Endodermal cell (in vitro differentiated cells): Measurements from ENCODE around the gene ACOT2. TPM values are rescaled to one million over a fixed set of nuclear protein-coding genes. Genes with fewer than 3 reads are reported as not detected.
"Not testable (repeated sequence)": the region's sequence is repeated elsewhere in the genome, so short reads cannot be mapped to it uniquely, and the experiment has no call there.

Experiments used
- DNase-seq: peaks from one replicate; pipeline ENCODE4 v3.0.0-alpha.2; 2017
- H3K27ac ChIP-seq: 2 replicates; pipeline ENCODE4 v1.5.1; 2013; ENCODE audit warnings: mild to moderate bottlenecking, low read depth, low read length, moderate library complexity
- H3K27me3 ChIP-seq: 2 replicates; pipeline ENCODE4 v1.6.1; 2013; ENCODE audit warnings: mild to moderate bottlenecking, low read length, moderate library complexity; ENCODE audit not compliant: insufficient read depth, control insufficient read depth, poor library complexity, severe bottlenecking
- H3K36me3 ChIP-seq: 2 replicates; pipeline ENCODE4 v1.7.0; 2013; ENCODE audit warnings: mild to moderate bottlenecking, low read length, moderate library complexity; ENCODE audit not compliant: control insufficient read depth, insufficient read depth
- H3K4me1 ChIP-seq: one replicate; pipeline ENCODE4 v1.7.0; 2013; ENCODE audit warnings: low read length; ENCODE audit not compliant: control insufficient read depth, insufficient read depth
- H3K4me3 ChIP-seq: 2 replicates; pipeline ENCODE4 v1.5.1; 2013; ENCODE audit warnings: mild to moderate bottlenecking, low read length, moderate library complexity
- H3K9ac ChIP-seq: 2 replicates; pipeline ENCODE4 v1.6.1; 2013; ENCODE audit warnings: mild to moderate bottlenecking, low read length, moderate library complexity; ENCODE audit not compliant: poor library complexity, severe bottlenecking; ENCODE audit errors: extremely low read depth
- H3K9me3 ChIP-seq: 2 replicates; pipeline ENCODE4 v1.6.1; 2013; ENCODE audit warnings: mild to moderate bottlenecking, low read length, moderate library complexity; ENCODE audit not compliant: control insufficient read depth
- H3K27ac Mint-ChIP-seq: 2 replicates; pipeline ENCODE4 v1.8.0; 2020; ENCODE audit warnings: mixed read lengths
- H3K27me3 Mint-ChIP-seq: 2 replicates; pipeline ENCODE4 v1.8.0; 2021; ENCODE audit warnings: mild to moderate bottlenecking, mixed read lengths; ENCODE audit not compliant: insufficient read depth
- H3K36me3 Mint-ChIP-seq: 2 replicates; pipeline ENCODE4 v1.8.0; 2020; ENCODE audit warnings: low read depth, mixed read lengths
- H3K4me1 Mint-ChIP-seq: 2 replicates; pipeline ENCODE4 v1.8.0; 2020; ENCODE audit warnings: mixed read lengths
- H3K4me3 Mint-ChIP-seq: 2 replicates; pipeline ENCODE4 v1.8.0; 2020; ENCODE audit warnings: mild to moderate bottlenecking, moderate library complexity, mixed read lengths
- H3K9me3 Mint-ChIP-seq: 2 replicates; pipeline ENCODE4 v1.8.0; 2020; ENCODE audit warnings: mild to moderate bottlenecking, mixed read lengths
- WGBS, 2 experiments: methylation state at CpG; one replicate each; pipeline versions ENCODE4 v1.1.5 to v1.1.7; 2013; ENCODE audit warnings: missing lambda C conversion rate in 2 of 2, mixed read lengths in 1 of 2; ENCODE audit not compliant: insufficient coverage in 1 of 2, insufficient read length in 1 of 2; 5-methylcytosine and 5-hydroxymethylcytosine counted together
- total RNA-seq, 2 donors: library from RNA; stranded (reverse); fragmentation: NEBNext Ultra II Directional in 1 of 2; extraction: Animal tissue kit (Norgen Biotek cat#: 25700) in 1 of 2; gene quantifications; 2 replicates in 1 of 2; 3 replicates in 1 of 2; pipeline ENCODE4 v1.2.1, GENCODE V29; 2021
- TF ChIP-seq, protein P1 (sequence below): fragments of 200-600 bp; sonication (generic); conservative IDR thresholded peaks from 2 replicates; pipeline ENCODE4 v1.5.0; 2021; ENCODE audit warnings: antibody characterized with exemption, mild to moderate bottlenecking

Gene ACOT2
- total RNA-seq, 2 donors from 2014 or later, result 5.0 to 12.3 TPM

DNA sequence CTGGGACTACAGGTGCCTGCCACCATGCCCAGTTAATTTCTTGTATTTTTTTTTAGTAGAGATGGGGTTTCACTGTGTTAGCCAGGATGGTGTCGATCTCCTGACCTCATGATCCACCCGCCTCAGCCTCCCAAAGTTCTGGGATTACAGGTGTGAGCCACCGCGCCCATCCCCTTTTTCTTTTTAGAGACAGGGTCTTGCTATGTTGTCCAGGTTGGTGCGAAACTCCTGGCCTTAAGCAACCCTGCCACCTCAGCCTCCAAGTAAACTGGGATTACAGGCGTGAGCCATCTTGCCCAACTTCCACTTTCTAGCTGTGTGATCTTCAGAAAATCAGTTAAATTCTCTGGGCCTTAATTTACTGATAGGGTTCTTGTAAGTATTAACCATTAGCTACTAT lies 2.1 kb upstream of the ACOT2 start:
- WGBS, 2 experiments, result 94% methylated on average over 4 to 6 of the region's 6 CpGs
- not testable (repeated sequence) for H3K4me3 Mint-ChIP-seq

DNA sequence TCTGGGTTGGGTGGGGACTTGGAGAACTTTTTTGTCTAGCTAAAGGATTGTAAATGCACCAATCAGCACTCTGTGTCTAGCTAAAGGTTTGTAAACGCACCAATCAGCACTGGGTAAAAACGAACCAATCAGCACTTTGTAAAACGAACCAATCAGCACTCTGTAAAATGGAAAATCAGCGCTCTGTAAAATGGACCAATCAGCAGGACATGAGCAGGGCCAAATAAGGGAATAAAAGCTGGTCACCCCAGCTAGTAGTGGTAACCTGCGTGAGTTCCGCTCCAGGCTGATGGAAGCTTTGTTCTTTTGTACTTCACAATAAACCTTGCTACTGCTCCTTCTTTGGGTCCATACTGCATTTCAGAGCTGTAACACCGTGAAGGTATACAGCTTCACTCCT lies 1.7 kb upstream of the ACOT2 start:
- no peak for DNase-seq
- peaks cover 21% of the 10 kb centered on the region for H3K9me3 ChIP-seq
- Mint-ChIP-seq H3K27me3 (peaks cover 8% of the 10 kb centered on the region), H3K36me3 (peaks cover 32% of the 10 kb centered on the region), H3K4me1 (peaks cover 15% of the 10 kb centered on the region), H3K9me3 (peaks cover 38% of the 10 kb centered on the region), H3K27ac (no peak overlapping the region), H3K4me3 (no peak overlapping the region)
- peaks cover 3% of the 10 kb centered on the region for H3K4me1 ChIP-seq
- H3K4me3 ChIP-seq, result no peak overlapping the region
- H3K9ac ChIP-seq, result no peak overlapping the region
- WGBS, 2 experiments, result 94 to 98% methylated on average over 7 of the region's 7 CpGs
- H3K36me3 ChIP-seq, result no peaks in the 10 kb centered on the region
- TF ChIP-seq, protein P1, sequence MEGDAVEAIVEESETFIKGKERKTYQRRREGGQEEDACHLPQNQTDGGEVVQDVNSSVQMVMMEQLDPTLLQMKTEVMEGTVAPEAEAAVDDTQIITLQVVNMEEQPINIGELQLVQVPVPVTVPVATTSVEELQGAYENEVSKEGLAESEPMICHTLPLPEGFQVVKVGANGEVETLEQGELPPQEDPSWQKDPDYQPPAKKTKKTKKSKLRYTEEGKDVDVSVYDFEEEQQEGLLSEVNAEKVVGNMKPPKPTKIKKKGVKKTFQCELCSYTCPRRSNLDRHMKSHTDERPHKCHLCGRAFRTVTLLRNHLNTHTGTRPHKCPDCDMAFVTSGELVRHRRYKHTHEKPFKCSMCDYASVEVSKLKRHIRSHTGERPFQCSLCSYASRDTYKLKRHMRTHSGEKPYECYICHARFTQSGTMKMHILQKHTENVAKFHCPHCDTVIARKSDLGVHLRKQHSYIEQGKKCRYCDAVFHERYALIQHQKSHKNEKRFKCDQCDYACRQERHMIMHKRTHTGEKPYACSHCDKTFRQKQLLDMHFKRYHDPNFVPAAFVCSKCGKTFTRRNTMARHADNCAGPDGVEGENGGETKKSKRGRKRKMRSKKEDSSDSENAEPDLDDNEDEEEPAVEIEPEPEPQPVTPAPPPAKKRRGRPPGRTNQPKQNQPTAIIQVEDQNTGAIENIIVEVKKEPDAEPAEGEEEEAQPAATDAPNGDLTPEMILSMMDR, result no peak
- H3K27ac ChIP-seq, result no peak overlapping the region
- H3K27me3 ChIP-seq, result no peaks in the 10 kb centered on the region

More for the DNA sequence above, 2.1 kb upstream of the ACOT2 start:
- not testable (repeated sequence) for DNase-seq, H3K27ac Mint-ChIP-seq, H3K4me3 ChIP-seq, H3K27me3 Mint-ChIP-seq, H3K27ac ChIP-seq, H3K4me1 ChIP-seq, H3K9ac ChIP-seq, H3K36me3 ChIP-seq, H3K27me3 ChIP-seq
- H3K4me1 Mint-ChIP-seq, result peaks cover 15% of the 10 kb centered on the region
- peaks cover 24% of the 10 kb centered on the region for H3K9me3 ChIP-seq
- peaks cover 42% of the 10 kb centered on the region for H3K9me3 Mint-ChIP-seq
- peaks cover 30% of the 10 kb centered on the region for H3K36me3 Mint-ChIP-seq

DNA sequence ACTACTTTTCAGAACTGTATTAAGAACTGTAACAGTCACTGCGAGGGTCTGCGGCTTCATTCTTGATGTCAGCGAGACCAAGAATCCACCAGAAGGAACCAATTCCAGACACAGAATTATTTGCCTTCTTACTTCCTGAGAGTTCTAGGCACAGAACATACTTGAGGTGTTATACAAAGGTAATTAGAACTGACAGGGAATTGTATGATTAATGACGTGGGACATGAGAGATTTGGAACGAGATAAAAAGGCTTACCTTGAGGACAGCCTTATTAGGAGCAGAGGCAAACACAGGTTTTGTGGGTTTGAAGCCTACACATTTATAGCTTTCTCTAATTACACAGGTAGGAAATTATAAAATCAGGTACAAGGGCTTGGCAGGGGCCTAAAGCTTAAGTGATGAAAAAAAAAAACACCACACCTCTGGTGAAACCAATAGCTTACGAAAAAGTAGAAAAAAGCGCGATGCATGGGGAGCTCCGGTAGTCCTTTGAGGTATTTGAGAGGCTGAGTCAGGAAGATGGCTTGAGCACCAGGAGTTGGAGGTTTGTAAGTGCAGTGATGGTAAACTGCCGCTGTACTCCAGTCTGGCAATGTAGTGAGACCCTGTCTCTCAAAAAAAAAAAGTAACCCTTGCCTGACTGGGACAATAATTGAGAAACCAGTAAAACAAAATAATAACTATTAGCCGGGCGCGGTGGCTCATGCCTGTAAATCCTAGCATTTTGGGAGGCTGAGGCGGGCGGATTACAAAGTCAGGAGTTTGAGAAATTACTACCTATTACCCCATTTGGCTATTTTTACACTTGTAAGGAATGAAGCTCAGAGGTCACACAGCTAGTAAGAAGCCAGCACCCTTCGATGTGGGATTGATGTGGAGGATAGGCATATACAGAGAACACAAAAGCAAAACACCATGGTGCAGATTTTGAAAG lies 795 bp upstream of the ACOT2 start:
- no peak overlapping the region for H3K9ac ChIP-seq

DNA sequence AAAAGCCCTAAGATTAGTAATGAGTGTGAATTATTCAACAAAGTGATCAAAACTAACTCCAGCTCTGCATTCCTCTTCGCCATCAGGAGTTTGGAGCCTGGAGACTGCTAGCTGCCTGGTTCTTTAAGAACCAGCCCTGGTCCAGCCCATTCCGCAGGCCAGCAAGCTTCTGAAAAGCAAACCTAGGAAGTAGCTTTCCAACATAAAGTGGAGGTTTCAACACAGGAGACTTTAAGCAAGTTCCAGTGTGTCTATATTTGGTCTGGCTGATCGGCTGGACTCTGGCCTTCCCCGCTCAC lies 178 bp upstream of the ACOT2 start:
- Histone ChIP-seq H3K4me3 (peak overlapping the region; percentile 75), H3K27ac (peak overlapping the region; percentile 5), H3K9ac (peak overlapping the region; percentile 63)
- Mint-ChIP-seq H3K27ac (peak overlapping the region; percentile 95), H3K4me1 (peaks cover 15% of the 10 kb centered on the region), H3K36me3 (peaks cover 37% of the 10 kb centered on the region), H3K4me3 (peak overlapping the region; percentile 75), H3K9me3 (peaks cover 25% of the 10 kb centered on the region)
- H3K27me3 ChIP-seq, H3K9me3 ChIP-seq, DNase-seq, H3K36me3 ChIP-seq, H3K4me1 ChIP-seq, H3K27me3 Mint-ChIP-seq: not testable (repeated sequence)
- WGBS, 2 experiments, result 47% methylated on average over 4 of the region's 4 CpGs; no CpG with 5 or more reads in 1 of the 2 experiments

More for the DNA sequence above, 795 bp upstream of the ACOT2 start:
- Histone ChIP-seq H3K27ac (no peak overlapping the region), H3K36me3 (no peaks in the 10 kb centered on the region), H3K27me3 (no peaks in the 10 kb centered on the region), H3K4me1 (peaks cover 3% of the 10 kb centered on the region), H3K9me3 (peaks cover 12% of the 10 kb centered on the region), H3K4me3 (peak overlapping the region; percentile 75)
- Mint-ChIP-seq H3K9me3 (peaks cover 30% of the 10 kb centered on the region), H3K4me1 (peaks cover 15% of the 10 kb centered on the region), H3K4me3 (peak overlapping the region; percentile 75), H3K27ac (peak overlapping the region; percentile 95), H3K36me3 (peaks cover 33% of the 10 kb centered on the region), H3K27me3 (peaks cover 8% of the 10 kb centered on the region)
- TF ChIP-seq, protein P1, result no peak
- DNase-seq, result no peak
- WGBS, 2 experiments, result 87 to 93% methylated on average over 13 to 16 of the region's 16 CpGs
